ENCODE data around the gene EPHA5.

EPHA5 gene

GRCh38 chr4:65580551-65580950 is 89.7 kb downstream of the EPHA5 start:
- H3K9me3 Mint-ChIP-seq: no peaks in the 10 kb centered on the region
- H3K4me3 Mint-ChIP-seq: no peak overlapping the region
- H3K4me1 Mint-ChIP-seq (ENCODE audit: low read depth): no peaks in the 10 kb centered on the region
- no peak overlapping the region for H3K27ac Mint-ChIP-seq
- no peaks in the 10 kb centered on the region for H3K36me3 Mint-ChIP-seq (ENCODE audit: low read depth)
- H3K27me3 Mint-ChIP-seq: no peaks in the 10 kb centered on the region

DNA sequence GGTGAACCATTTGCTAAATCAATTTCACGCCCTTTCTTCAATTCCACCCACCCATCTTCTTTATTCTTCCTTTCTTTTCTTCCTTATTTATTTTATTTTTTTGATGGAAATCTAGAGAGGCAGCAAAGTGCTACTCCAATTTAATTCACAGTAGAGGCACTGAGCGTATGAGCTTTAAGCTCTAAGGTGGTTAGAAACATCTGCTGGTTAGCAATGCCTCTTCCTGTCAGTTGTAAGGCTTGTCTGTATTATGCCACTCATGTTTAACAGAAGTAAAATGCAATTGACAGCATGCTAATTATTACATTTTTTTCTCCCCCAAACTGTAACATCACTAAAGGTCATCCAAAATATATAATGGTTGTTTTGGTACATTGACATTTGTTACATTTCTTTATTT is 103.8 kb downstream of the EPHA5 start:
- H3K27me3 Mint-ChIP-seq: no peaks in the 10 kb centered on the region
- H3K4me1 Mint-ChIP-seq (ENCODE audit: low read depth): no peaks in the 10 kb centered on the region
- no peaks in the 10 kb centered on the region for H3K36me3 Mint-ChIP-seq (ENCODE audit: low read depth)
- H3K27ac Mint-ChIP-seq: no peak overlapping the region
- H3K9me3 Mint-ChIP-seq: peaks cover 4% of the 10 kb centered on the region
- H3K4me3 Mint-ChIP-seq: no peak overlapping the region

DNA sequence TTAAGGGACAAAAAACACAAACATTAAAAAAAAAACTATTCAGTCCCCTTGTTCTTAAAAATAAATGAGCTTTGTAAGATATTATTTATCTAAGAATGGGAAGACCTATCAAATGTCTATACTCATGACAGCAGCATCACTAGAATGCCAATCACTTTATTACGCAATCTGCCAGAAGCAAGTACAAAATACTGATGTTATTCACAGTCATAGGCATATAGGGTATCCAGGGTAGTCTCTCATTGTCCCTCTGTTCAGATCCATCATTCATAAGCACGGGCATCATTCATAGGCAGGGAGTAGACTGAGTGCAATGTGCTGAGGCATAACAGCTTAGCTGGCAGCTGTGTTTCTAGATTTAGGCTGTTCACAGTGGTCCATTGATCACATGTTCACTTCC is 109.1 kb downstream of the EPHA5 start:
- Mint-ChIP-seq H3K36me3 (ENCODE audit: low read depth) (no peaks in the 10 kb centered on the region), H3K4me3 (no peak overlapping the region), H3K27me3 (no peaks in the 10 kb centered on the region), H3K4me1 (ENCODE audit: low read depth) (no peaks in the 10 kb centered on the region), H3K9me3 (no peaks in the 10 kb centered on the region), H3K27ac (no peak overlapping the region)

GRCh38 chr4:65559270-65559669 is 111.0 kb downstream of the EPHA5 start:
- Mint-ChIP-seq H3K4me3 (no peak overlapping the region), H3K36me3 (ENCODE audit: low read depth) (no peaks in the 10 kb centered on the region), H3K9me3 (no peaks in the 10 kb centered on the region), H3K27ac (no peak overlapping the region), H3K27me3 (no peaks in the 10 kb centered on the region), H3K4me1 (ENCODE audit: low read depth) (no peaks in the 10 kb centered on the region)

- H3K9me3 Mint-ChIP-seq: peaks cover 5% of the 10 kb centered on the region
- H3K4me3 Mint-ChIP-seq: no peak overlapping the region
- H3K36me3 Mint-ChIP-seq (ENCODE audit: low read depth): no peaks in the 10 kb centered on the region
- no peaks in the 10 kb centered on the region for H3K27me3 Mint-ChIP-seq
- H3K4me1 Mint-ChIP-seq (ENCODE audit: low read depth): no peaks in the 10 kb centered on the region
- H3K27ac Mint-ChIP-seq: no peak overlapping the region
Observed at GRCh38 chr4:65552057-65552456, 118.2 kb downstream of the EPHA5 start.

DNA sequence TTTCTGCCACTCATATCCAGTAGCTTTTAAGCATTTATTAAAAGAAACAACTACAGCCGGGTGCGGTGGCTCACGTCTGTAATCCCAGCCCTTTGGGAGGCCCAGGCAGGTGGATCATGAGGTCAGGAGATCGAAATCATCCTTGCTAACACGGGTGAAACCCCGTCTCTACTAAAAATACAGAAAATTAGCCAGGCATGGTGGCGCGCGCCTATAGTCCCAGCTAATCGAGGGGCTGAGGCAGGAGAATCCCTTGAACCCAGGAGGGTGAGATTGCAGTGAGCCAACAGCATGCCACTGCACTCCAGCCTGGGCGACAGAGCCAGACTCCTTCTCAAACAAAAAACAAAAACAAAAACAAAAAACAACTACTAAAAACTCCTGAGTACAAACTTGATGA is 119.8 kb downstream of the EPHA5 start:
- Mint-ChIP-seq H3K9me3 (peaks cover 8% of the 10 kb centered on the region), H3K27ac (no peak overlapping the region)

GRCh38 chr4:65546882-65547416 is 123.3 kb downstream of the EPHA5 start:
- no peaks in the 10 kb centered on the region for H3K27me3 Mint-ChIP-seq
- no peaks in the 10 kb centered on the region for H3K4me1 Mint-ChIP-seq (ENCODE audit: low read depth)
- H3K4me3 Mint-ChIP-seq: no peak overlapping the region
- no peak overlapping the region for H3K27ac Mint-ChIP-seq
- H3K9me3 Mint-ChIP-seq: peaks cover 11% of the 10 kb centered on the region
- no peaks in the 10 kb centered on the region for H3K36me3 Mint-ChIP-seq (ENCODE audit: low read depth)

More for the DNA sequence above, 119.8 kb downstream of the EPHA5 start:
- Mint-ChIP-seq H3K4me1 (ENCODE audit: low read depth) (no peaks in the 10 kb centered on the region), H3K4me3 (no peak overlapping the region), H3K36me3 (ENCODE audit: low read depth) (no peaks in the 10 kb centered on the region), H3K27me3 (no peaks in the 10 kb centered on the region)

GRCh38 chr4:65538571-65538970 is 131.7 kb downstream of the EPHA5 start:
- H3K27ac Mint-ChIP-seq: no peak overlapping the region
- no peak overlapping the region for H3K4me3 Mint-ChIP-seq
- H3K4me1 Mint-ChIP-seq (ENCODE audit: low read depth): no peaks in the 10 kb centered on the region
- no peaks in the 10 kb centered on the region for H3K27me3 Mint-ChIP-seq
- peaks cover 12% of the 10 kb centered on the region for H3K9me3 Mint-ChIP-seq
- H3K36me3 Mint-ChIP-seq (ENCODE audit: low read depth): no peaks in the 10 kb centered on the region

DNA sequence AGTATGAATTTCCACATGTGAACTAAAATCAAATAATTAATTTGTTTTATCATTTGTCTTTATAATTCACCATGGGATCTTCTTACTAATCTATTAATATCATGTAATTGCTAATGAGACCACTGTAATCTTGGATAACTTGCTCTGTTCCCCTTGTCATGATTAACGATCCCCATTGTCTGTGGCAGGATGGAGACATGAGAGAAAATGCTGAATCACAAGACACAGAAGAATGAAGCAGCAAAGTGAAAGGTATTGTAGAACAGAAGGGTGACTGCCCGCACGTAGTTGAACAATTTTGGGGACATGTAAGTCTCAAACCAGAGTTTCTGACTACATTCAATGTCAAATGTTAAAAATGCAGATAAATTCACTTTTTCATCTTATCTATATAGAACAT is 135.2 kb downstream of the EPHA5 start:
- Mint-ChIP-seq H3K27ac (no peak overlapping the region), H3K4me1 (ENCODE audit: low read depth) (no peaks in the 10 kb centered on the region), H3K36me3 (ENCODE audit: low read depth) (no peaks in the 10 kb centered on the region), H3K4me3 (no peak overlapping the region), H3K27me3 (no peaks in the 10 kb centered on the region), H3K9me3 (peaks cover 4% of the 10 kb centered on the region)

- no peaks in the 10 kb centered on the region for H3K36me3 Mint-ChIP-seq (ENCODE audit: low read depth)
- no peaks in the 10 kb centered on the region for H3K27me3 Mint-ChIP-seq
- peaks cover 10% of the 10 kb centered on the region for H3K9me3 Mint-ChIP-seq
- no peak overlapping the region for H3K27ac Mint-ChIP-seq
- no peak overlapping the region for H3K4me3 Mint-ChIP-seq
- H3K4me1 Mint-ChIP-seq (ENCODE audit: low read depth): no peaks in the 10 kb centered on the region
Observed at GRCh38 chr4:65521666-65522065, 148.6 kb downstream of the EPHA5 start.

DNA sequence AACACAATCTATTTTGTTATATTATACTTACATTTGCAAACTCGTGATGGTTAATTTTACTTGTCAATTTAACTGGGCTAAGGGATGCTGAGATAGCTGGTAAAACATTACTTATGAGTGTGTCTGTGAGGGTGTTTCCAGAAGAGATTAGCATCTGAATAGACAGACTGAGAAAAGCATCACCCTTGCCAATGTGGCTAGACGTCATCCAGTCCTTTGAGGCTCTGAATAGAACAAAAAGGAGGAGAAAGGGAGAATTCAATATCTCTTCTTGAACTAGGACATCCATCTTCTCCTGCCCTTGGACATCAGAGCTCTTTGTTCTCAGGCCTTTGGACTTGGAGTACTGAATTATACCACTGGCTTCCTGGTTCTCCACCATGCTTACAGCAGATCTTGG is 154.6 kb downstream of the EPHA5 start:
- H3K4me3 Mint-ChIP-seq: no peak overlapping the region
- no peaks in the 10 kb centered on the region for H3K4me1 Mint-ChIP-seq (ENCODE audit: low read depth)
- no peaks in the 10 kb centered on the region for H3K27me3 Mint-ChIP-seq
- no peak overlapping the region for H3K27ac Mint-ChIP-seq
- H3K36me3 Mint-ChIP-seq (ENCODE audit: low read depth): no peaks in the 10 kb centered on the region
- peaks cover 5% of the 10 kb centered on the region for H3K9me3 Mint-ChIP-seq

DNA sequence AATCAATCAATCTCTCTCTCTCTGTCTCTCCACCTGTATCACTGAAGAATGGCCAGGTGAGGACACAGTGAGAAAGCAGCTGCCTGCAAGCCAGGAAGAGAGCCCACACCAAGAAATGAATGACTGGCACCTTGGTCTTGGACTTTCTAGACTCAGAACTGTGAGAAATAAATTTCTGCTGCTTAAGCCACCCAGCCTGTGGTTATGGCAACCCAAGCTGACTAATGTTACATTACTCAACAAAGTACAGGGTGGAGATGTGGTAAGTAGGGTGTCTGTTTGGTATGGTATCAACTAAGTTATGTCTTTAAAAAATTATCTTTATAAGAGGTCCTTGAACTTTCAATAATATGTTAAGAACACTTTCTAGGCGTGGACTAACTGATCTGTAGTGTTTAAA is 159.3 kb downstream of the EPHA5 start:
- Mint-ChIP-seq H3K4me1 (ENCODE audit: low read depth) (no peaks in the 10 kb centered on the region), H3K4me3 (no peak overlapping the region), H3K9me3 (peaks cover 8% of the 10 kb centered on the region), H3K27ac (no peak overlapping the region), H3K27me3 (no peaks in the 10 kb centered on the region), H3K36me3 (ENCODE audit: low read depth) (no peaks in the 10 kb centered on the region)

DNA sequence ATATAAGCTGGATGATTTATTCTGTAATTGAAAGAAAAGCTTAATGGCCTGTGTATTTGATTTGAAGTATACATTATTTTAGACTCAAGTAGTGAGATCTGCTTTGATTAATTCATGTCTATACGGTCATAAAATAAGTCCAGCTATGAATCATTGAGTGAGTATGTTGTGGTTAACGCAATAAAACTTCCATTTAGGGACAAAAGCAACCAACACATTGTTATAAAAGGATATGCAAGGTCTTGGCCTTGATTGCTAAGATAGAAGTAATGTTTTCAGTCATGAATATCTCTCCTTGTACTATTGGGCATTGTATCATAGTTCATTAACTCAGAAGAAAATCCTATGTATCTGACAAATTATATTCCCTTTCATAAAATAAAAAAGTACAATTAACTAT is 162.1 kb downstream of the EPHA5 start:
- Mint-ChIP-seq H3K36me3 (ENCODE audit: low read depth) (no peaks in the 10 kb centered on the region), H3K4me1 (ENCODE audit: low read depth) (no peaks in the 10 kb centered on the region), H3K4me3 (no peak overlapping the region), H3K9me3 (peaks cover 3% of the 10 kb centered on the region), H3K27ac (no peak overlapping the region), H3K27me3 (no peaks in the 10 kb centered on the region)

GRCh38 chr4:65502131-65502701 is 168.1 kb downstream of the EPHA5 start:
- Mint-ChIP-seq H3K27ac (no peak overlapping the region), H3K36me3 (ENCODE audit: low read depth) (no peaks in the 10 kb centered on the region), H3K4me1 (ENCODE audit: low read depth) (no peaks in the 10 kb centered on the region), H3K4me3 (no peak overlapping the region), H3K9me3 (peaks cover 7% of the 10 kb centered on the region), H3K27me3 (no peaks in the 10 kb centered on the region)

DNA sequence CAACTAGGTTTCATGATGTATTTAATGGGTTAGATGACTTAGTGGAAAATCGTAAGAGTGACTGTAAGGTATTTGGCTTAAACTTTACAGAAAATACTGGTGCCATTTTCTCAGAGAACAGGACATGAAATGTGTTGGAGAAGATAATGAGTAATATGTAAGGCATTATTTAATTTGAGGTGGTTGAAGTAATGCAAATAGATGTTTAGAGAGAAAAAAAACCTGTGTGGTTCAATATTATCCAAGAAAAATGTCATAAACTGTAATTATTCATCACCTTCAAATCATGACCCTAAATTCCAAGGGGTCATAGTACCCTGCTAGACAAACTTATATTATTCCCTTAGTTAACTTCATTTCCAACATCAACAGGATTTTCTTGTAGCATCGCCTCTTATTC is 171.7 kb downstream of the EPHA5 start:
- no peaks in the 10 kb centered on the region for H3K4me1 Mint-ChIP-seq (ENCODE audit: low read depth)
- H3K27me3 Mint-ChIP-seq: no peaks in the 10 kb centered on the region
- H3K27ac Mint-ChIP-seq: no peak overlapping the region
- H3K4me3 Mint-ChIP-seq: no peak overlapping the region
- no peaks in the 10 kb centered on the region for H3K36me3 Mint-ChIP-seq (ENCODE audit: low read depth)
- peaks cover 11% of the 10 kb centered on the region for H3K9me3 Mint-ChIP-seq

GRCh38 chr4:65495439-65495838 is 174.8 kb downstream of the EPHA5 start:
- Mint-ChIP-seq H3K4me3 (no peak overlapping the region), H3K27ac (no peak overlapping the region), H3K27me3 (no peaks in the 10 kb centered on the region)

More at GRCh38 chr4:65495439-65495838, 174.8 kb downstream of the EPHA5 start:
- H3K36me3 Mint-ChIP-seq (ENCODE audit: low read depth): no peaks in the 10 kb centered on the region
- peaks cover 4% of the 10 kb centered on the region for H3K9me3 Mint-ChIP-seq
- no peaks in the 10 kb centered on the region for H3K4me1 Mint-ChIP-seq (ENCODE audit: low read depth)

All from stimulated activated naive CD8-positive, alpha-beta T cell treated with anti-CD3 and anti-CD28 coated beads, Interleukin-15, Interleukin-2, amounts not matched to agents 100 ng/mL and 50 ng/mL, for 24 hours (primary cell).